ENCODE measurements around the gene ATF4. TPM values are rescaled to one million over a fixed set of nuclear protein-coding genes. Genes with fewer than 3 reads are reported as not detected.
A peak's percentile ranks its signal among the peaks of the same experiment; 100 is the strongest.

ATF4 gene
- polyA plus RNA-seq, 3 donors: 272 to 297 (median 273) TPM

DNA sequence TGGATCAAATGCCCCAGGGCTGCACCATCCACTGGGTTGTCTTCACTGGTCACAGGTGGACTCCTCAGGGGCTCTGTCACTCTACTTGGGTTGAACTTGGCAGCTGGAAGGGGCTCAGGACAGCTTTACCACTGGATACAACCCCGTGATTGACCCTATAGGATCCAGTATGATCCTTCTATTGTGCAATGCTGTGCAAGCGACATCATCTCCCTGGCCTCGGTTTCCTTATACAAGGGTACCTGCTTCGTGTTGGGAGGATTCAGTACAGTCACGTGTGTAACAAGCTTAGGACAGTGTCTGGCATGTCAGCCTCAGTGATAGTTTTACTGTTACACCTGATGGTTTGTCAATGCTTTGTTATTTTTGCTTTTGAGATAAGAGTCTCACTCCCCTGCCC is 38.8 kb upstream of the ATF4 start:
- DNase-seq: no peak

DNA sequence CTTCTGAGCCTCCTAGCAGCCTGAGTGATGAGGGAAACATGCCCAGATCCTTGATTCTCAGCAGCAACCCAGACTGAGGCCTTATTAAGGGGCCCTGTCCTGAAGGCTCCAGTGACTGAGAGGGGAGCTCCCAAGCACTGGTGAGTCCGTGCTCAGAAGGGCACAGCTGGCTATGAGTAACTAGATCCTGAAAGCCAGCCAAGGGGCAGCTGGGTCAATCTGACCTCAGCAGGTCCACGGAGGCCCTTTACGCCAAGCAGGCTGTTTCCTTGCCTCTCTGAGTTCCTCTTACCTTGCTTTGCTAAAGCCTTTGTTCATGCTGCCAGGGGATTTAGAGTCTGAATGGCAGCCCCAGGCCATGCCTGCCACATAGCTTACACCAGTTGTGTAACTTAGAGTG is 37.6 kb upstream of the ATF4 start:
- DNase-seq: no peak

DNA sequence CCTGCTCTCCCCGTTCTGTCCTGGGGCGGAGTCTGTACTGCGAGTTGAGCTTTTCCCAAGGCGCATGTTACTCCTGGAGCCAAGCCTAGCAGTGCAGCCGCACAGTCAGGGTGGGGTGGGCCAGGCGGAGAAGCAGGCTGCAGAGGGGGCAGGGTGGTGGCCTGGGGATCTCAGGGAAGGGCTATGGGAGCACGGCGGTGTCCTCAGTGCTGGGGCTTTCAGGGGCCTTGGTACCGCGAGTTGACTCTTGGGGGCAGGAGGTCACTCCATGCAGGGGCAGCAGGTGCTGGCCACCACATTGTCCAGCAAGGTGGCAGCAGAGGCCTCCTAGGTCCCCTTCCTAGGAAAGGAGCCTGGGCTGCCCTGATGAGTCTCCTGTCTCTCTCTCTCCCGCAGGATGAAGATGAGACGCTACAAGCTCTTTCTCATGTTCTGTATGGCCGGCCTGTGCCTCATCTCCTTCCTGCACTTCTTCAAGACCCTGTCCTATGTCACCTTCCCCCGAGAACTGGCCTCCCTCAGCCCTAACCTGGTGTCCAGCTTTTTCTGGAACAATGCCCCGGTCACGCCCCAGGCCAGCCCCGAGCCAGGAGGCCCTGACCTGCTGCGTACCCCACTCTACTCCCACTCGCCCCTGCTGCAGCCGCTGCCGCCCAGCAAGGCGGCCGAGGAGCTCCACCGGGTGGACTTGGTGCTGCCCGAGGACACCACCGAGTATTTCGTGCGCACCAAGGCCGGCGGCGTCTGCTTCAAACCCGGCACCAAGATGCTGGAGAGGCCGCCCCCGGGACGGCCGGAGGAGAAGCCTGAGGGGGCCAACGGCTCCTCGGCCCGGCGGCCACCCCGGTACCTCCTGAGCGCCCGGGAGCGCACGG is 33.2 kb upstream of the ATF4 start:
- DNase-seq: no peak

DNA sequence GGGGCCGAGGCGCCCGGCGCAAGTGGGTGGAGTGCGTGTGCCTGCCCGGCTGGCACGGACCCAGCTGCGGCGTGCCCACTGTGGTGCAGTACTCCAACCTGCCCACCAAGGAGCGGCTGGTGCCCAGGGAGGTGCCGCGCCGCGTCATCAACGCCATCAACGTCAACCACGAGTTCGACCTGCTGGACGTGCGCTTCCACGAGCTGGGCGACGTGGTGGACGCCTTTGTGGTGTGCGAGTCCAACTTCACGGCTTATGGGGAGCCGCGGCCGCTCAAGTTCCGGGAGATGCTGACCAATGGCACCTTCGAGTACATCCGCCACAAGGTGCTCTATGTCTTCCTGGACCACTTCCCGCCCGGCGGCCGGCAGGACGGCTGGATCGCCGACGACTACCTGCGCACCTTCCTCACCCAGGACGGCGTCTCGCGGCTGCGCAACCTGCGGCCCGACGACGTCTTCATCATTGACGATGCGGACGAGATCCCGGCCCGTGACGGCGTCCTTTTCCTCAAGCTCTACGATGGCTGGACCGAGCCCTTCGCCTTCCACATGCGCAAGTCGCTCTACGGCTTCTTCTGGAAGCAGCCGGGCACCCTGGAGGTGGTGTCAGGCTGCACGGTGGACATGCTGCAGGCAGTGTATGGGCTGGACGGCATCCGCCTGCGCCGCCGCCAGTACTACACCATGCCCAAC is 32.4 kb upstream of the ATF4 start:
- no peak for DNase-seq

DNA sequence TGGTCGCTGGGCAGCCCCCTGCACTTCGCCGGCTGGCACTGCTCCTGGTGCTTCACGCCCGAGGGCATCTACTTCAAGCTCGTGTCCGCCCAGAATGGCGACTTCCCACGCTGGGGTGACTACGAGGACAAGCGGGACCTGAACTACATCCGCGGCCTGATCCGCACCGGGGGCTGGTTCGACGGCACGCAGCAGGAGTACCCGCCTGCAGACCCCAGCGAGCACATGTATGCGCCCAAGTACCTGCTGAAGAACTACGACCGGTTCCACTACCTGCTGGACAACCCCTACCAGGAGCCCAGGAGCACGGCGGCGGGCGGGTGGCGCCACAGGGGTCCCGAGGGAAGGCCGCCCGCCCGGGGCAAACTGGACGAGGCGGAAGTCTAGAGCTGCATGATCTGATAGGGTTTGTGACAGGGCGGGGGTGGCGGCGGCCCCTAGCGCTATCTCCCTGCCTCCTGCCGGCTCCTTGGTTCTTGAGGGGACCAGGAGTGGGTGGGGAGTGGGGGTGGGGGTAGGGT is 31.7 kb upstream of the ATF4 start:
- DNase-seq: no peak

DNA sequence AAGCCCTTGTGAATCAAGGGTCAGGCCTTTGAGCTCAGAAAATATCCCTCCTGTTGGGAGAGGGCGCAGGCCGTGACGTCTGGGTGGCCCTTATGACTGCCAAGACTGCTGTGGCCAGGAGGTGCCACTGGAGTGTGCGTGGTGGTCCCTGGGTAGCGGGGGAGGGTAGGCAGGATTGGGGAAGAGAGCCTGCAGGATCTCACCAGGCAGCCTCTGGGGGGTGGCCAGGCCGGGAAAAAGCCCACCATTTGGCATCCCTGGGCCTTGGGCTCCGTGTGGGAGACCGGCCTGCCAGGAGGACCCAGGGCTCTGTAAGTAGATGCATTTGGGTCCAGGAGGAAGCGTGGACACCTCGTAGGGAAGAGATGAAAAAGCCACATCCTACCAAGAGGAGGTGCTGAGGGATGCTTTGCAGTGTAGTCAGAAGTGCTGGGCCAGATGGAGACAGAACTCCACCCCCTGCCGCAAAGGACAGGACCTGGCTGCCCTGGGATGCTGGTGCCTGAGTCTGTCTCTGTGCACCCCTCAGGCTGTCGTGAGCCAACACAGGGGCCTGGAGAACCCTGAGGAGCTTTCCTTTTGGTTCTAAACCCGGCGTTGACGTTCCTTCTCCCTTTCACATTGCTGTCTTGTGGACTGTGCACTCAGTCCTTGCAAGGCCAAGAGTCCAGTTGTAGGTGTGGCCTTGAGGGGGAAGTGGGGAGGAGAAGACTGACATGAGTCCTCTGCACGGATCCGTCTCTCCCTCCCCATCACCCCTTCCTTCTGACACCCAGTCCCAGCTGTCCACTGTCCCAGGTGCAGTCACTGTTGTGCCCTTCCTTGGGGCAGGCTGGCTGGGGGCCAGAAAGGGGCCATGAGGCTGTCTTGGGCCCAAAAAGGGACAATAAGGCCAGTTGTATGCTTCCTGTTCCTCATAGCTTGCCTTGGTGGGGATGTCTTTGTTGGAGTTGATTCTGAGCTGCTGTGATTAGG is 31.0 kb upstream of the ATF4 start:
- DNase-seq: no peak

DNA sequence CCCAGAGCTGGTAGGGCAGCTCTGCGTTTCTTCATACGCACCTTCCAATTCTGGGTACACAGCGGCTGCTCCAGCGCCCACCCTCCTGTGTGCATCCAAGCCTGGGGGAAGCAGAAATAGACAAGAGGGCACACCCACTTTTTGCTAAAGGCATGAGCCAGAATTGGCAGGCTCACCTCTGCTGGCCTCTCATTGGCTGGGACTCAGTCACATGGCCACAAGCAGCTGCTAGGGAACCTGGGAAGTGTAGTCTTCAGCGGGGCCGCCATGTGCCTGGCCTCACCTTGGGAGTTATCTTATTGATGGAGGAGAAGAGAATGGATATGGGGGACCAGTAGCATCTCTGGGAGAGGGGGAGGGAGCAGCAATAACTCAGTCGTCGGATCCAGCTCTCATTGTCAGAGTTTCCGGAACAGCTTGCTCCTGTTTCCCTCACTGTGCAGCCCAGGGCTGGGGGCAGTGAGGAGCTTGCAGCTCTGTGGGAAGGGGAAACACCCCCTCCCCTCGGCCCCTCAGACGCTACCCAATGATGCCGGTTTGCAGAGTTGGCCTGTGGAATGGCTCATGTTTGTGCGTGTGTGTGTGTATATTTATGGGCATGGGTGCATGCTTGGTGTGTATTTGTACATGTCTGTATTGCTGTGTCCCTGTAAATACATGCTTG is 30.1 kb upstream of the ATF4 start:
- DNase-seq: no peak

DNA sequence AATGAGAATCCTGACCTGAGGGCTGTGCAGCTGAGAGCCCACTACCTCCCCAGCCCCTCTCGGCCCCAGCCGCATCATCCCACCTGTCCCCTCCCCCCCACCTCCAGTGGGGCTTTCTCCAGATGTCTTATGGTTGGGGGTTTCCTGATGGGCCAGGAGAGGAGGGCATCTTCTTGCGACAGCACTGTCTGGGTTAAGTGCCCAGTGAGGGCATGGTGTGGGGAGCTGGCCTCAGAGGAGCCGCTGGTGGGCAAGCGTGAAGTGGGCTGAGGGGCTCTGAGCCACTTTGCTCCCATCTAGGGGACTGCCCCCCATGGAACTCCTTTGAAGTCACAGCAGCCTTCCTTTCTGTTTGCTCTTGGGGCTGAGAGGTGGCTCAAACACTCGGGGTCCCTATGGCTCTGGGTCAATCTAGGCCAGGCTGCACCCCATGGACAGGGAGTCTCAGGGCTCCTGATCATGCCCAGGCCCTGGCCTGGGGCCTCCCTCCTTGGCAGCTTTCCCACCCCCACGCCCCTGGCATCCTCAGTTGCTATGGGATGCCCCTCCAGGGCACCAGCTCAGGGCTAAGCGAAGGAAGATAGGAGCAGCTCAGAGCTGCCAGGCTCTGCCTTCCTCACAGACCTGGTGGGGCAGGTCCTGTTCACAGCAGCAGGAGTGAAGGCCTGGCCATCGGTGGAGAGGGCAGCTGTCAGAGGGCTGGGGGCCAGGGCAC is 29.2 kb upstream of the ATF4 start:
- DNase-seq: no peak

DNA sequence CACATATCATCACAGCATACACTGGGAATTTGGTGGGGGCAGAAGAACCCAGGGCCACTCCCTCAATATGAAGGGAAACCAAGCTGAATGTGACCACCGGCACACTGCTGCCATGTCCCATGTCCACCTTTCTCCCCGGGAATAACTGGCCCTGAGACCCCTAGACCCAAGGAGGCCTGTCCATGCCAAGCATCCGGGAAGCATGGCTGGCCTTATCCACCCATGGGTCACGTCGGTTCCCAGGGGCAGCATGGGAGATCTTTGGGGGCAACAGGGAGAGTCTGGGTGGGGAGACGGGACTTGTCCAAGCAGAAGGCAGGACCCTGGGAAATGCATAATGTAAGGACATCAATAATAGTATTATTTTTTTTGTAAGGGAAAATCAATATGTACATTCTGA is 28.7 kb upstream of the ATF4 start:
- DNase-seq: no peak

DNA sequence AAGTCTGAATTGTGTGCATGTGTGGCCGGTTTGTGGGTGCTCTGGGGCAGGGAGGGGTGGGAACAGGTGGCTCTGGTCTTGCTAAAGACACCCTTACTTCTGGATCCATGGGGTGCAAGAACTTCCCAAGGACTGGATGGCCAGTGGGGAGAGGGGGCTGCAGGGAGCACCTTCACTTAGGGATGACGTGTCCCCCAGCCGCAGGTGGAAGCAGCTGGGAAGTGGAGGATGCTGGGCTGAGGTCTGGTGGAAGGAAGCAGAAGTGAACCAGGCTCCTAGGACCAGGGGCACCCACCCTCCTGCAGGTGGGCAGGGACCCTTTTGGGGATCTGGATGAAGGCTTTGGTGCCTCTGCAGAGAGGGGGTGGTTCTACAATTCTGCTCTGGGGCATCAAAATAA is 28.2 kb upstream of the ATF4 start:
- no peak for DNase-seq

DNA sequence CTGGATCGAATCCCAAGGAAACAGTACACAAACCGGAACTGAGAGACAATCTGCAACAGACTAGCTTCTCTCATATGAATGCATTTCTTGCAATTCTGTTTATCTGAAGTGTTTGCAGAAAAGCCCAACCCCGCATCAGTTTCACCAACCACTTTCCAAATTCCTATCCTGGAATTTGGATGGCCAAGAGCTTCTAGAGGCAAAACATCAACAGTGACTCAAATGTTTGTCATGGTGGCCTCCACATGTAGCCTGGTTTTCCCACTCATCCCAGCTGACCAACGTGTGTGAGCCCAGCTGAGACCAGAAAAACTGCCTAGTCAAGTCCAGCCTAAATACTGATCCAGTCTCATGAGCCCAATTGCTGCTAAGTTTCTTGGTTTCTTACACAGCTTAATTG is 26.6 kb upstream of the ATF4 start:
- DNase-seq: no peak

DNA sequence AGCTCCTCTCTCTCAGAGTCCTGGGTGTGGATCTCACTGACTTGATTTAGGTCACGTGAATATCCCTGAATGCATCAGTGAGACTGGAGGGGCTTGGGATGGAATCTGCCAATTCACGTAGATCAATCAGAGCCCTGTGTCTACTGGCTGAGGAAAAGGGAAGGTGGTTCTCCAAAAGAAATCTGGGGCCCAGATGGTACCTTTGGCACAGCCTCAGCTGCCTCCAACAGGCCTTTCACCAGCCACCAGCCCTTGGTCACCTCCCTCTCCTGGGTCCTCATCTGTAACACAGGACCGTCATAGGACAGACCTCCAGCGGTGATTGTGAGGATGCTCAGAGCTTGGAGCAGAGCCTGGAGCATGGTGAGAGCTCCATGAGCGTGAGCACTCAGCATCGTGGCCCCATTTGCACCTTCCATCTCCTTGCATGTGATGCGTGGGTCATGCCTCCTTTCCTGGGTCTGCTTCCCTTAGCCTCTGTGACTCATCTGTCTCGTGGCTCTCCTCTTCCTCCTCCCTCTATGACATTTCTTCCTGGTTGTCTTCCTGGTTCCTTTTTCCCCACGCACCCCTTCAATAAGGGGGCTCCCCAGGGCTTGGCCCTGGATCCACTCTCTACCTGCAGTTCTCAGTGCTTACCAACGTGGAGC is 25.8 kb upstream of the ATF4 start:
- DNase-seq: no peak

DNA sequence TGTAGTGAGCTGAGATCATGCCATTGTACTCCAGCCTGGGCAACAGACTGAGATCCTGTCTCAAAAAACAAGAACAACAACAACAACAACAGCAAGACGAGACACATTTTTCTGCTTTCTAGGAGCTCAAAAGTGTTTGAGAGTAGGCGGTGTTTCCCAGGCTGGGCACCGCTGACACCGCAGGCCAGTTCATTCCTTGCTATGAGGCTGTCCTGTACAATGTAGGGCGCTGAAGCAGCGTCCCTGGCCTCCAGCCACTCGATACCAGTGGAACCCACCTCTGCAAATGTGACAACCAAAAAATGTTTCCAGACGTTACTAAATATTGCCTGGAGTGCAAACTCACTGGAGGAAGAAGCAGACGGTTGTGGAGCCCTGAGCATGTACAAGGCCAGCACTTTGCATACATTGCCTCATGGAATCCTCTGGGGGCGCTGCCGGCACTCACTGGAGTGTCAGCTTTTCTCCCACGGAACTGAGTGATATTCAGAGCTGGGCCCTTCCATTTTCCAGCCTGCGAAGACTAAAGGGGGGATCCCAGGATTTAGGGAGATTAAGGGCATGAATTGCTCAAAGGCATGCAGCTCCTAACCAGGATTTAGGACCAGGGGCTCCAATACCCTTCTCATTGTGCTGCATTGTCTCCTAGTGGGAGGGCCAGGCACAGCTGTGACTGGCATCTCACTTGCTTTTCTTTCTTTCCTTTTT is 24.1 kb upstream of the ATF4 start:
- peak; percentile 74 for DNase-seq

DNA sequence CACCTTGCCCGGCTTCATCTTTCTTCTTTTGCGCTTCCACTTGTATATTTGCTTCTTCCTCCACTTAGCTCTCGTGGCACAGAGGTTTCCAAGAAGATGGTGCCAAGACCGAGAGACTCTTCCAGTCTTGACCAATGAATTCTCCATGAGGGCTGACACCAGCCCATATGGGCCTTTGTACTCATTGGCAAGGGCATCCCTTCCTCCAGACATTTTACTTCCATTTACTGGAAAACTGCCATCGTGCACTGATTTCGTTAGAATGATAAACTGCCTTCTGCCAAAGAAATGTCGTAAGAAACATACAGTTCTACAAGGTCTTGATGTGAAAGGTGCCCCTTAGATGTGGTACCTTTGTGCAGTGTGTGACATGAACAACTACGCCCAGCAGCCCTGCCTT is 22.9 kb upstream of the ATF4 start:
- no peak for DNase-seq

DNA sequence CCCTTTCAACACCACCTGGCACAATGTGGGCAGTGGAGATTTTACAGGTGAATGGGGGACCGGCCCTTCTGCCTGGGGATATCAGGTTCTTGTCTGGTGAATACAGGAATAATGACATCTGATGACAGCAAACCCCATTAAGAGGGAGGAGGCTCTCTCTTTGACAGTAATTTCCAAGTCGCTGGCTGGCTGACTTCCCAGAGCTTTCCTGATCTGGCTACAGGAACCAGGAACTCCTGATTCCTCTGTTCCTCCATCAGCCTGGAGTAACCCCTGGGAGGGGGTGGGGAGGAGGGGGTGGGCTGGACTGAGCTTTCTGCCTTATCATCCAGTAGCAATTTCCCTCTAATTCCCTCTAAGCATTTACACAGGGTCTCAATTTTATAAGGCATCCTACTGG is 22.0 kb upstream of the ATF4 start:
- no peak for DNase-seq

DNA sequence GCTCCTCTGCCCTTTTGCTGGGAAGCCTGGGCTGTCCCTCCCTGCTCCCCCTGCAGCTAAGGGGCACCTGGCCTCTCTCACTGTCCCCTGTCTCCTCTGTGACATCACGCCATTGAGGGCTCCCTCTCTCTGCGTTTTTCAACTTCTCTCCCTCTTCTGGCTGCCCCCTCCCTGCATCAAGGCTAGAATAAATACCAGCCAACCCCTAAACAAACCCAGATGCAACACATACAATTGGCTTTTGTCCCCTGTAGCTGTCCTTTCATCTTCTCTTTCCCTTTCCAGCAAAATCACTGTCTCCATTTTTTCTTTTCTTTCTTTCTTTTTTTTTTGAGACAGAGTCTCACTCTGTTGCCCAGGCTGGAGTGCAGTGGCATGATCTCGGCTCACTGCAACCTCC is 21.6 kb upstream of the ATF4 start:
- DNase-seq: no peak

DNA sequence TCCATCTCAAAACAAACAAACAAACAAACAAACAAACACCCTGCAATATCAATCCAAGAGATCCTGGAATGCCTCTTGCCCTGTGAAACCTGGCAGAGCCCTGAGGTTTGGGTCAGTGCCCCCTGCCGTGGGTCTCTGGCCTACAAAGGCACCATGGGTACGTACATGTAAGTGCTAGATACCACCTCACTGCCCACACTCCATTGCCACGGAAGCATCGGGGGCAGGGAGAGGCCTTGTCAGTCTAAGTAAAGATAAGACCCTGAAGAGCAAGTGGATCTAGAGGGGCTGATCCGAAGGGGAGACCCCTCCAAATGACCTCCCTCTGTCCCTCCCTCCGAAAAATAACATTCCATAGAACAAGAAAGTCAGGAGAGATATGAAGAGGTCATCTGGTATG is 20.3 kb upstream of the ATF4 start:
- DNase-seq: no peak

DNA sequence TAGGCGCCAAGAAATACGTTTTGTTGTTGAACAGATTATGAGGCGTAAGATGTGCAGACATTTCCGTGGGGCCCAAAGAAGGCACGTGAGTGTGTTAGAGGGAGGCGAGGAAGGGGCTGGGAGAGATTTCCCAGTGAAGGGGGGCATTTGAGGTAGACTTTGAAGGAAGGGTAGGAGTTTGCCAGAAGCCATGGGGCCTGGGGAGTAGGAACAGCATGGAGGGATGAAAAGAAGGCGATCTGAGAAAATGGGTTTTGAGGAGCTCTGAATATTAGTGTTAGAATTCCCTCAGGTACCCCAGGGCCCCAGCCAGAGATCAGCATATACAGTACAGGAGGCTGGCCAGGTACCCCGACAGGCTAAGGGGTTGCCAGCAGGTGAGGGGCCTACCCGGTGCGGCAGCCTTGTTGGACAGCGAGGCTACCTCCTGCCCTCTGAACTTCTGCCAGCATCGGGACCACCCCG is 18.7 kb upstream of the ATF4 start:
- DNase-seq: no peak

DNA sequence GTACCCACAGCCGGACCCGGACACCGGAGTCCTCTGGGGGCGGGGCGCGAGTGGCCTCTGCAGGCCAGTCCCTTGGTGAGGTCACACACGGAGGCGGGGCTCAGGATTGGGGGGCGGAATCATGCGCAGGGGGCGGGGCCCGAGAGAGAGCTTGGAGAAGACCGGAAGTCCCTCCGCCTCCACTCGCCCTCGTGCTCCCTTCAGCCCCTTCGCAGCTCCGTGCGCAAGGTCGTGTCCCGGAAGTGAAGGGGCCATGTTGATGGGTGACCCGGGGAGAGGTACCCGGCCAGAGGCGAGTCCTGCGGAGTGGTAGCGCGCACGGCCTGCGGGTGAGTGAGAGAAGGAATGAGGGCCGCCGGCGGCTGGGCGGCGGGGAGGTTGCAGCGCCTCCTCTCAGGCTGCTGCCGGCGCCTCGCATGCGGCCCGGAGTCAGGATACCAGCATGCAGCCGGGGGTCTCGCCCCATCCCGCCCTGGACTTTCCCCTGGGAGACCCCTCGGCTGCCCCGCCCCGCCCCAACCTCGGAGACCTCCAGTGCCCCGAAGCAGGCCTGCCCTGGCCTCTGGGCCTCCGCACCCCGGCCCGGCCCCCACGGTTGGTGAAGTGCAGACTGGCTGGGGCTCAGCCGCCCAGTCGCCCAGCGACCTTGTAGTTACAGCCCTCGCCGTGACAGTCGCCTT is 18.1 kb upstream of the ATF4 start, which contains the start of gene MIEF1:
TSS of gene MIEF1 (plus strand) at position 182 of the 680 bp plus-strand sequence. CDS start 9,005 bp downstream, outside the sequence.
- DNase-seq: peak; percentile 97

Data from renal pelvis (tissue), 4 donors.